RWPE1 (cell line): ENCODE results near the gene SYVN1.

Source experiments
- CTCF ChIA-PET: fragments of 350-600 bp; sonication (Branson Sonifier 250); formaldehyde crosslinking; extraction: SDS; loops from one replicate; lab custom pipeline; 2021; lab: Yijun Ruan, JAX
- POLR2A ChIA-PET: fragments of 400-600 bp; formaldehyde crosslinking; extraction: SDS; loops from one replicate; lab custom pipeline; 2020; ENCODE audit warnings: antibody characterized with exemption; ENCODE audit not compliant: low non-redundant PET; lab: Yijun Ruan, JAX
- DNase-seq: peaks from one replicate; pipeline ENCODE4 v3.0.0; 2012; ENCODE audit warnings: low spot score
- H3K27ac ChIP-seq: fragments of 450-650 bp; 2 replicates; pipeline ENCODE4 v1.5.1; 2017
- CTCF ChIP-seq: fragments of 450-650 bp; conservative IDR thresholded peaks from 2 replicates; pipeline ENCODE4 v1.5.1; 2017; ENCODE audit warnings: low read depth, mild to moderate bottlenecking

Gene SYVN1

GRCh38 chr11:65136515-65137096 is 2.3 kb upstream of the SYVN1 start:
- CTCF ChIA-PET = interaction anchor here (0.6 to 0.9 kb wide), 2 partner anchors 14 to 44 kb away, joined by 3 read pairs; no protein-coding TSS in a partner anchor
- DNase-seq = no peak
- POLR2A ChIA-PET = interaction anchor here (2.2 kb wide), 1 partner anchor 14 kb away, joined by 9 read pairs; the partner anchor contains the start of genes FAU and MRPL49
- no peak overlapping the region for H3K27ac ChIP-seq
- TF ChIP-seq CTCF = no peak

- ChIA-PET CTCF (interaction anchor here (0.7 to 0.9 kb wide), 2 partner anchors 45 to 97 kb away, joined by 3 read pairs; no protein-coding TSS in a partner anchor), POLR2A (interaction anchor here (0.9 to 2.2 kb wide), 4 partner anchors 14 to 47 kb away, joined by 5 to 11 read pairs (median 8); partner anchors contain the start of genes CAPN1, FAU and MRPL49)
- DNase-seq = no peak
- peak overlapping the region; percentile 96 for H3K27ac ChIP-seq
- TF ChIP-seq CTCF = no peak
Measured at GRCh38 chr11:65135633-65136145, 1.4 kb upstream of the SYVN1 start.

GRCh38 chr11:65134952-65135632 is 773 bp upstream of the SYVN1 start:
- POLR2A ChIA-PET = interaction anchor here (0.7 to 2.2 kb wide), 7 partner anchors 13 to 216 kb away, joined by 3 to 11 read pairs (median 5); partner anchors contain the start of genes CAPN1, FAU and MRPL49
- DNase-seq = peak; percentile 99
- CTCF ChIA-PET = interaction anchor here (0.7 to 1.7 kb wide), 2 partner anchors 15 to 45 kb away, joined by 3 to 5 read pairs; no protein-coding TSS in a partner anchor
- peak overlapping the region; percentile 96 for H3K27ac ChIP-seq
- TF ChIP-seq CTCF = no peak

DNA sequence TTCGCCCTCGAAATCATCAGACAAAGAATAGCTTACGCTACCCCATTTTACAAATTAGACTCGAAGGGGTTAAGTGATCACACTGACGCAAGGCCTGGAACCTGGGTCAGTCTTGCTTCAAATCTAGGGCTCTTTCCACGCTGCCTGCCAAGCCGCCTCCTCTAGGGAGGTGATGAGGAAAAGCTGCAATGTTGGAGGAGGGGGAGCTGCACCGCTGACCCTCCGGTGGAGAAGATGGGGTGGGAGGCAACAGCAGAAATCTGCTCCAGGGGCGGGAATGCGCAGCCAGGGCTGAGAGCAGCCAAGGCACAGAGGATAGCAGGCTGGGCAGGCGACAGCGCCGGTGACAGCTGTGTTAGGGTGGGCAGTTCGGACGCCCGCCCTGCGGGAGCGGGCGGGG is 595 bp downstream of the SYVN1 start:
- POLR2A ChIA-PET = interaction anchor here (0.5 to 0.6 kb wide), 3 partner anchors 11 to 214 kb away, joined by 3 to 8 read pairs (median 3); no protein-coding TSS in a partner anchor
- CTCF ChIA-PET = interaction anchor here (0.7 to 1.7 kb wide), 3 partner anchors 10 to 112 kb away, joined by 3 to 5 read pairs (median 3); no protein-coding TSS in a partner anchor
- peak overlapping the region; percentile 96 for H3K27ac ChIP-seq
- no peak for DNase-seq
- no peak for TF ChIP-seq CTCF

DNA sequence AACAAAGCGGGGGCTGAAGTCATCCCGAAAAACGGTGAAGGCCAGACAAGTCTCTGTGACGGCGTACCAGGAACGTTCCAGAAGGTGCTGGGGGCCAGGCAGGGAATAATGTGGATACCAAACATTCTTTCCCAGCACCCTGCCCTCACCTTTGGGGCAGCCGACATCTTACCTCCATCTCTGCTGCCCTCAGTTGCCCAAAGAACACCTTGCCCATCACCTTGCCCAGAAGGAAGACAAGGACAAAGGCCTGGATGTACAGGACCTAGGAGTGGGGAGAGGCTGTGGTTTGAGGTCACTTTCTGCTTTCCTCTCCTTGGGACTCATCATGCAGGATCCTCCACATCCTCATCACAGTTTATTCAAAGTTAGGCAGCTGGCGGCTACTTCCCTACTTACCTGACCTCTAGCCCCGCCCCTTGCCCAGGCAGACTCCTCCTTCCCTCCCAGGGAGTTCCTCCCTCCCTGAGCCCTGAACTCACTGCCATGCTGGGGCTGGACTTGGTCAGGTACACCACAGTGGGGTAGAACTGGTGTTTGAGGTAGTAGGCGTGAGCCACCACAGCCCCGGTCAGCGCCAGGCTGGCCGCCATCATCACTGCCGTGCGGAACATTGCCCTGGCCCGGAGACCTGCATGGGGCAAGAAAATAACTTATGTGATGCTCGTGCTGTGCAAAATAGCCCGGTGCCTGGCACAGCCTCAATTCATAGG is 1.2 kb downstream of the SYVN1 start:
- no peak for TF ChIP-seq CTCF
- ChIA-PET POLR2A (interaction anchor here (0.5 kb wide), 2 partner anchors 10 to 214 kb away, joined by 3 to 8 read pairs; no protein-coding TSS in a partner anchor), CTCF (interaction anchor here (0.5 to 1.7 kb wide), 4 partner anchors 9 to 112 kb away, joined by 3 to 5 read pairs (median 3); partner anchors contain the start of gene NAALADL1)
- peak overlapping the region; percentile 96 for H3K27ac ChIP-seq
- DNase-seq = peak; percentile 78
